Stimulated activated CD8-positive, alpha-beta memory T cell treated with anti-CD3 and anti-CD28 coated beads, Interleukin-15, amount 100 ng/mL, for 1 hour (primary cell): Measurements from ENCODE around the gene URB1.
"Not testable (repeated sequence)": the region's sequence is repeated elsewhere in the genome, so short reads cannot be mapped to it uniquely, and the experiment has no call there.

Experiments used
- DNase-seq: peaks from one replicate; pipeline ENCODE4 v3.0.0-alpha.2; 2020; ENCODE audit warnings: low read depth

The URB1 gene

DNA sequence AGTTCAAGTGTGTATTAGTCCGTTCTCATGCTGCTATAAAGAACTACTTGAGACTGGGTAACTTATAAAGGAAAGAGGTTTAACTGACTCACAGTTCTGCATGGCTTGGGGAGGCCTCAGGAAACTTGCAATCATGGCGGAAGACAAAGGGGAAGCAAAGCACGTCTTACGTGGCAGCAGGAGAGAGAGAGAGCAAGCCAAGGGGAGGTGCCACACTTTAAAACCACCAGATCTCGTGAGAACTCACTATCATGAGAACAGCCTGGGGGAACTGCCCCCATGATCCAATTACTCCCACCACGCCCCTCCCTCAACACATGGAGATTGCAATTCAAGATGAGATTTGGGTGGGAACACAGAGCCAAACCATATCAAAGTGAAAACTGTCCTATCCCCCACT lies 109.8 kb downstream of the URB1 start:
- DNase-seq, result no peak

DNA sequence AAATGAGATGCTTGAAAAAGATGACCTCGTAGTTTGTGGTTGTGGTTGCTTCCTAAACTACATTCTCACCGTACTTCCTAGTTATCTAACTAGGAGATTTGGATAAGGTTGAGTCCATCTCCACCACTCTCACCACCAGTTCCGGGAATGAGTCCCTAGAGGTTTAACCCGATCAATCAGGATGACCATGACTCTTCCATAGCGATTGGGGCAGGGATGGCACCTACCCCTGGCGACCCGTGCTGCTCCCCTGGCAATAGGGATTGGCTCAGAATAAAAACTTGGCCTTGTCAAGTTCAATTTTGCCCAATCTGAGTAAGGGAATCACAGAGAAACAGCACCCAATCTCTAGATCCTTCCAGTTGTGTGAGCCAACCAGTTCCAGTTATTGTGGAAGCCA lies 111.3 kb downstream of the URB1 start:
- DNase-seq, result no peak

DNA sequence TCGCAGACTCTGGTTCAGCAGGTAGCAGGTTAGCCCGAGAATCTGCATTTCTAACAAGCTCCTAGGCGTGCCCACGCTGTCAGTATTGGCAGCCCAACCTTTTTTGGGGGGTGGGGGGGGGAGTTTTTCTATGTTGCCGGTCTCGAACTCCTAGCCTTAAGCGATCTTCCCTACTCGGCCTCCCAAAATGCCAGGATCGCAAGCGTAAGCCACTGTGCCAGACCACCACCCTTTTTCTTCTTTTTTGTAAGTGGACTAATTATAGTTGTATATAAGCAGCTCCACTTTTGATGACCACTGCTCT lies 113.5 kb downstream of the URB1 start:
- no peak for DNase-seq

DNA sequence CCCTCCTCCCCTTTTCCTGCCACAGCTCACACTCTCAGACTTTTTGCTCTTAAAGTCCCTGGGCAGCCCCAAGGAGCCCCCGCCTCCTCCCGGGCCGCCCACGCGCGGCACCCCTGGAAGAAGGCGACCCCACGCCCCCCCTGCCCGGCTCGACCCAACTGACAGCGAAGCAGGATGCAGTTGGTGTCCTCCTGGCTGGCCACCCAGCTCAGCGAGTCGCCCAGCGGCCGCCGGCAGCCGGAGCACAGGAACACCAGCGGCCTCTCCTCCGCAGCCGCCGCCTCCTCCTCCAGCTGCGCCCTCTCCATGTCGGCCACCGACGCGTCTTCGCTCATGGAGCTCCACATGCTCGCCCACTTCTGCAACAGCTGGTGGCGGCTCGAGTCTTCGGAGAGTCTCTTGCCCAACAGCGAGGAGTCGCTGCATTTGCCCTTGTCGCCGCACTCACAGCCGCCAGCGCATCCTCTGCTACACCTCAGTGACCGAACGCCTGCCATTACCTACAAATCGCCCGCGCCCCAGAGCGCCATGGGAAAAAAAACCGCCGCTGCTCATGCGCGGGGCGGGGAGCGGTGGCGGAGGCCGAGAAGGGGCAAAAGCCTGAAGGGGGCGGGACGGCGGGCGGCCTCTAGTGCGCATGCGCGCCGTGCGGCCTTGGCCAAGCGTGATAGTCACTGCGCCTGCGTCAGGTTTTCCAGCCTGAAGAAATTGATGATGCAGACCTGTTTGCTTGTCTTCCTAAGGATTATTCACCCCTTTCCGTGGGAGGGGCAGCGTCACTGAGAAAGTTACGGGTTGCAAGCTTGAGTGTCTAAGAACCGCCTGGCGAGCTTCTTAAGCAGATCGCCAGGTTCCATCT lies 114.1 kb downstream of the URB1 start, which contains the start of gene MIS18A:
TSS of gene MIS18A (minus strand) at position 532 of the 859 bp plus-strand sequence. CDS start at position 497, 35 bp downstream.
- peak; percentile 96 for DNase-seq

DNA sequence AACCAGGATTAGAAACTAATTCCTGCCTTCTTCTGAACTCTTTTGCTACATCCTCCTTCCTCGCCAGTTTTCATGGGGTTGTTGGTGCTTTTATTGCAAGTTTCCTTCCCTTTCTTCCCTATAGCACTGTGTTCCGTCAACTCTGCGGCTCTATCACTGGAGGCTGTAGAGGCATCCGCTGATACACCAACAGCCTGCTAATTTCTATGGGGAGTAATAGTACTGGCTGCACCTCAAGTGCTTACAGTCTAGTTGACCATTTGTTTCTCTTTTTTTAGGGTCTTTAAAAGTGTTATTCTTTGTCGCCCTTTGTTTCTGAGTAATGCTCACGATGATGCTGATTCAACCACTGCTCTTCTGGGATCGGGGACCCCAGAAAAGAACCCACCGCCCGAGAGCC lies 114.7 kb downstream of the URB1 start:
- DNase-seq, result no peak

DNA sequence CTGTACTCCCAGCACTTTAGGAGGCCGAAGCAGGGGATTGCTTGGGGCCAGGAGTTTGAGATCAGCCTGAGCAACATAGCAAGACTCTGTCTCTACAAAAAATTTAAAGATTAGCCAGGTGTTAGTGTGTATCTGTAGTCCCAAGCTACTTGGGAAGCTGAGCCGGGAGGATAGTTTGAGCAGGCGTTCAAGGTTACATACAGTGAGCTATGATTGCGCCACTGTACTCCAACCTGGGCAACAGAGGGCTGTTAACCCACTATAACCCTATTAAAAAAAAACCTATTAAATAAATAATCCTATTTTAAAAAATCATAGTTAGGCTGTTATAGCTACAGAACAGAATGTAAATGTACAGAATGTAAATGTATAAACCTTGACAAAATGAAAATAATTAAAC lies 116.1 kb downstream of the URB1 start:
- DNase-seq, result no peak

DNA sequence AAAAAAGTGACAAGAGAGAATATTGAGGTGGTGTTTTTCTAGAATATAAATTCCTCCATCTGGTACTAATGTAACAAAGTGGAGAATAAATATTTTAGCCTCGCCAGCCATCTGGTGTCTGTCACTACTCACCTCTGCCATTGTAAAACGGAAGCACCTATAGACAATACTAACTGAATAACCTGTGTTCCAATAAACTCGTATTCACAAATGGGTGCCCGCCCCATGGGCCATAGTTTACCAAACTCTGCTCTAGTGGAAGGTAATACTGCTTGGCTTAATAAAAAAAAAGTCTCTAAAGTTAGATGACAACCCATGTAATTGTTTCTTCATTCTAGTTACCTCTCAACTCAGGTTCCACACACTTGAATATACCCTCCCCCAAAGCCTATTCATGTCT lies 122.1 kb downstream of the URB1 start:
- no peak for DNase-seq

DNA sequence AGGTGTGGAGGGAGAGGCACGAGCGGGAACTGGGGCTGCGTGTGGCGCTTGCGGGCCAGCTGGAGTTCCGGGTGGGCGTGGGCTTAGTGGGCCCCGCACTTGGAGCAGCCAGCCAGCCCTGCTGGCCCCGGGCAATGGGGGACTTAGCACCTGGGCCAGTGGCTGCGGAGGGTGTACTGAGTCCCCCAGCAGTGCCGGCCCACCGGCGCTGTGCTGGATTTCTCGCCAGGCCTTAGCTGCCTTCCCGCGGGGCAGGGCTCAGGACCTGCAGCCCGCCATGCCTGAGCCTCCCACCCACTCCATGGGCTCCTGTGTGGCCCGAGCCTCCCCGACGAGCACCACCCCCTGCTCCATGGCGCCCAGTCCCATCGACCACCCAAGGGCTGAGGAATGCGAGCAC lies 127.5 kb downstream of the URB1 start:
- not testable (repeated sequence) for DNase-seq

DNA sequence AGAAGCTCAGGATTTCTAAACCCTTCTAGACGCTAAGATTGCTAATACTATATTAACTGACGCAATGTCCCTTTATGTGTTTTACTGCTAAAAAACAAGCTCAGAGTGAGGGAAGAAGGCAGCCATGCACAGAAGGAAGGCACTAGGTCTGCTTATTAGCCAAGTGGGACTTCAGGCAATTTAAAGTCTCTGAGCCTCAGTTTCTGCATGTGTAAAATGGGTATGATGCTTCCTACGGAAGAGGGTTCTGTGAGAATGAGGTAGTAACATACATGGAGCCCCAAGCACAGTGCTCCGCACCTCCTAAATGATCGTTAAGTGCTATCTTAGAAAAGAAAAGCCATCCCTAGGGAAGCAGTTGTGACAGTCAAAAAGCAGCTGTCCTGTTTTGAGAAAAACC lies 130.9 kb downstream of the URB1 start:
- DNase-seq, result no peak
